ENCODE measurements around the gene PARD3B. TPM values are rescaled to one million over a fixed set of nuclear protein-coding genes. Genes with fewer than 3 reads are reported as not detected.

PARD3B gene
- total and polyA plus RNA-seq, 8 donors, result 18.5 to 24.6 (median 21.1) TPM

DNA sequence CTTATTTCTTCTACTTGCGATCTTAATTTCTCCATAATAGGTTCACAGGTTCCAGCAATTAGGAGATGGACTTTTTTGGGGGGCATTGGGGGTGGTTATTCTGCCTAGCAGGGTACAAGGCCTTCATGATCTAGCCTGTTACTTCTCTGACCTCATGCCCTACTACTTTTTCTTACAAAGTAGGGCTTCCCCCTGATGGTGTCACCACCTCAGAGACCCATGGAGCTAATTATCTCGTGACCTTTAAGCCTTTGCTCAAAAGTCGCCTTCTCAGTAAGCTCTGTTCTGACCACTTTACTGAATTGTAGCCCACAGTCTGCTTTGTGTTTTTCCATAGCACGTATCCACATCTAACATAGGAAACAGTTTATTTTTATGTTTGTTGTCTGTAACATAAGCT, 458.0 kb downstream of the PARD3B start:
- intact Hi-C loops (cut with DNase I), result no loop called here
- no peak overlapping the region for H3K4me3 ChIP-seq
- H3K9me3 ChIP-seq, result peaks cover 0 to 10% of the 10 kb centered on the region in 2 donors
- H3K27me3 ChIP-seq, result no peaks in the 10 kb centered on the region
- no peak overlapping the region for H3K27ac ChIP-seq
- TF ChIP-seq, protein P1, sequence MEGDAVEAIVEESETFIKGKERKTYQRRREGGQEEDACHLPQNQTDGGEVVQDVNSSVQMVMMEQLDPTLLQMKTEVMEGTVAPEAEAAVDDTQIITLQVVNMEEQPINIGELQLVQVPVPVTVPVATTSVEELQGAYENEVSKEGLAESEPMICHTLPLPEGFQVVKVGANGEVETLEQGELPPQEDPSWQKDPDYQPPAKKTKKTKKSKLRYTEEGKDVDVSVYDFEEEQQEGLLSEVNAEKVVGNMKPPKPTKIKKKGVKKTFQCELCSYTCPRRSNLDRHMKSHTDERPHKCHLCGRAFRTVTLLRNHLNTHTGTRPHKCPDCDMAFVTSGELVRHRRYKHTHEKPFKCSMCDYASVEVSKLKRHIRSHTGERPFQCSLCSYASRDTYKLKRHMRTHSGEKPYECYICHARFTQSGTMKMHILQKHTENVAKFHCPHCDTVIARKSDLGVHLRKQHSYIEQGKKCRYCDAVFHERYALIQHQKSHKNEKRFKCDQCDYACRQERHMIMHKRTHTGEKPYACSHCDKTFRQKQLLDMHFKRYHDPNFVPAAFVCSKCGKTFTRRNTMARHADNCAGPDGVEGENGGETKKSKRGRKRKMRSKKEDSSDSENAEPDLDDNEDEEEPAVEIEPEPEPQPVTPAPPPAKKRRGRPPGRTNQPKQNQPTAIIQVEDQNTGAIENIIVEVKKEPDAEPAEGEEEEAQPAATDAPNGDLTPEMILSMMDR (IDR thresholded peaks at IDR 0.05), result no peak
- H3K4me1 ChIP-seq, result no peaks in the 10 kb centered on the region
- DNase-seq (no peak), ATAC-seq (no peak)
- H3K36me3 ChIP-seq, result no peaks in the 10 kb centered on the region

DNA sequence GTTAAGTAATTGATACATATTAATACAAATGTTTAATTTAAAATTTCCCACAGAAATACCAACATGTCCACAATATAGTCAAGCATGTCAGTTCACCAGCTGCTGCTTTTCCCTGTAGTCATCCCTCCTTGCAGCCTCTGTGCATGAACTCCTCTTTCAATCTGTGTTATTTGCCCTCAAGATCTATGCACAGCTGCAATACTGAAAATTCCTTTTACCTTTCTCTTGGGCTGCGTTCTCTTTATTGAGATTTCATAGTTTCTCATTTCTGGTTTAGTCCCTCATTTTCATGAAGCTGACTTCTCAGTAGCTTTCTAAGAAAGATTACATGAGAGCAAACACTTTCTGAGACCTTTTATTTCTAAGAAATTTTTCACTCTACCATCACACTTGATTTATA, 464.9 kb downstream of the PARD3B start:
- TF ChIP-seq, protein P1 (IDR thresholded peaks at IDR 0.05), result no peak
- intact Hi-C loops (cut with DNase I), result no loop called here

DNA sequence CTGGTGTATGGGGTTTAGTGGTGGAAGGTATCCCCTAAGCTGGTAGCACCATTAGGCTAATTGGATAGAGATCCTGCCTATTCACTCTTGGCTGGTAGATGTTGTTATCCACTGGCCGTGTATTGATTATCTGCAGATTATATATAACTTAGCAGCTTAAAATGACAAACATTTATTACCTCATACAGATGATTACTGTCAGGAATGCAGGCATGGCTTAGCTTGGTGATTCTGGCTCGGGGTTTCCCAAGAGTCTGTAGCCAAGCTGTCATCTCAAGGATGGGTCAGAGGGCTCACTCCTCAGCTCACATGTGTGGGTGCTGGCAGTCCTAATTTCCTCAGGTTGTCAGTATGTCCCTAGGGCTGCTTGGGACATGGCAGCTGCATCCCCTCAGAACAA, 465.8 kb downstream of the PARD3B start:
- no peaks in the 10 kb centered on the region for H3K36me3 ChIP-seq
- H3K9me3 ChIP-seq, result peaks cover 0 to 7% of the 10 kb centered on the region in 2 donors
- no peak overlapping the region for H3K4me3 ChIP-seq
- no peaks in the 10 kb centered on the region for H3K4me1 ChIP-seq
- H3K27ac ChIP-seq, result no peak overlapping the region
- TF ChIP-seq, protein P1 (IDR thresholded peaks at IDR 0.05), result no peak
- H3K27me3 ChIP-seq, result no peaks in the 10 kb centered on the region
- ATAC-seq (no peak), DNase-seq (no peak)
- intact Hi-C loops (cut with DNase I), result no loop called here

More for the DNA sequence above, 464.9 kb downstream of the PARD3B start:
- Histone ChIP-seq H3K4me1 (no peaks in the 10 kb centered on the region), H3K9me3 (peaks cover 0 to 10% of the 10 kb centered on the region in 2 donors), H3K27me3 (no peaks in the 10 kb centered on the region), H3K4me3 (no peak overlapping the region), H3K27ac (no peak overlapping the region), H3K36me3 (no peaks in the 10 kb centered on the region)
- DNase-seq (no peak), ATAC-seq (no peak)

DNA sequence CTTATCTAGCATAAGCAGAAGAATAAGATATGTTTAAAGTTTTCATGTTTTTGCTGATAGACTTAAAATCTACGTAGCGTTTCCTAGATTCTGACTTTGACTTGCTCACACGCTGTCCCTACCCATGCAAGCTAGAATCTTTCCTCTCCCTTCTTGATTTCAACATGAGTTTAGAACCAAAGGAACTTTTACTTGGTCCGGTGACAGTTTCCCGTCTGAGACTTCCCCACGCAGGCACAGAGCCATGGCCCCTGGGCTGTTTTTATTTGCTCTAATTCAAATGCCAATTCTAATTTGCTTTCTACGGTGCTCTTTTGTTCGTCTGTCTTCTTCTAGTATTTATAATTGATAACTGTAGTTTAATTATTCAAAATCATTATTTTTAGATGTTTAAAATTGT, 467.7 kb downstream of the PARD3B start:
- no peaks in the 10 kb centered on the region for H3K4me1 ChIP-seq
- intact Hi-C loops (cut with DNase I), result no loop called here
- H3K27ac ChIP-seq, result no peak overlapping the region
- TF ChIP-seq, protein P1 (IDR thresholded peaks at IDR 0.05), result no peak
- ATAC-seq (no peak), DNase-seq (no peak)
- no peaks in the 10 kb centered on the region for H3K9me3 ChIP-seq
- no peaks in the 10 kb centered on the region for H3K36me3 ChIP-seq
- no peaks in the 10 kb centered on the region for H3K27me3 ChIP-seq
- H3K4me3 ChIP-seq, result no peak overlapping the region

DNA sequence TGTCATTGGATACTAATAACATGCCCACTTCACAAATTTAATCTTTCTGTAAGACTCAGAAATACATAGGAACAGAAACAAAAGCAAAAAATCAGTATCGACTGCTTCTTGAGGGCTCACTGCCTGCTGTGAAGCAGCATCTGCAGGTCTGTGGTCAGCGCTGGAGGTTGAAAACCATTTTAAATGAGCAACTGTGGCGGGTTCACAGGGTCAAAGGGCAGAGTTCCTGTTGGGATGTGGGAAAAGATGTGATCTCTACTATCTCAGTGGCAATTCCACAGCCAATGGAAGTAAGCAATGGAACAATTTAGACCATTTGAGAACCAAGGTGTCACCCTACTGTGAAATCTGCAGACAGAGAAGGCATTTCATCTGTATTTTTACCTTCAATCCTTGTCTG, 468.3 kb downstream of the PARD3B start:
- H3K4me1 ChIP-seq, result no peaks in the 10 kb centered on the region
- H3K27ac ChIP-seq, result no peak overlapping the region
- DNase-seq, result no peak

More for the DNA sequence above, 468.3 kb downstream of the PARD3B start:
- TF ChIP-seq, protein P1 (IDR thresholded peaks at IDR 0.05), result no peak
- H3K4me3 ChIP-seq, result no peak overlapping the region
- H3K27me3 ChIP-seq, result no peaks in the 10 kb centered on the region
- H3K36me3 ChIP-seq, result no peaks in the 10 kb centered on the region
- no peak for ATAC-seq
- intact Hi-C loops (cut with DNase I), result no loop called here
- H3K9me3 ChIP-seq, result no peaks in the 10 kb centered on the region
